ENCODE data around the gene TFCP2L1.

- TF ChIP-seq CTCF (IDR thresholded peaks at IDR 0.05 in 8 of 11, conservative IDR thresholded peaks at IDR 0.05 in 3 of 11) (no peak), POLR2AphosphoS5 (IDR thresholded peaks at IDR 0.05) (no peak), POLR2A (IDR thresholded peaks at IDR 0.05) (no peak)
These were observed 98.7 kb downstream of the TFCP2L1 start for GRCh38 chr2:121186261-121186660.

Data from spleen (tissue), 7 donors.